HG02759 (cell line): ENCODE results near the gene TDRKH.
A peak's percentile ranks its signal among the peaks of the same experiment; 100 is the strongest.

Source experiments
- ATAC-seq: cut with Tn5 transposase; IDR thresholded peaks from one replicate; pipeline ENCODE4 v1.9.1; 2021; ENCODE audit warnings: mild to moderate bottlenecking, moderate library complexity; ENCODE audit not compliant: unreplicated experiment

The TDRKH gene, protein sequence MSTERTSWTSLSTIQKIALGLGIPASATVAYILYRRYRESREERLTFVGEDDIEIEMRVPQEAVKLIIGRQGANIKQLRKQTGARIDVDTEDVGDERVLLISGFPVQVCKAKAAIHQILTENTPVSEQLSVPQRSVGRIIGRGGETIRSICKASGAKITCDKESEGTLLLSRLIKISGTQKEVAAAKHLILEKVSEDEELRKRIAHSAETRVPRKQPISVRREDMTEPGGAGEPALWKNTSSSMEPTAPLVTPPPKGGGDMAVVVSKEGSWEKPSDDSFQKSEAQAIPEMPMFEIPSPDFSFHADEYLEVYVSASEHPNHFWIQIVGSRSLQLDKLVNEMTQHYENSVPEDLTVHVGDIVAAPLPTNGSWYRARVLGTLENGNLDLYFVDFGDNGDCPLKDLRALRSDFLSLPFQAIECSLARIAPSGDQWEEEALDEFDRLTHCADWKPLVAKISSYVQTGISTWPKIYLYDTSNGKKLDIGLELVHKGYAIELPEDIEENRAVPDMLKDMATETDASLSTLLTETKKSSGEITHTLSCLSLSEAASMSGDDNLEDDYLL

DNA sequence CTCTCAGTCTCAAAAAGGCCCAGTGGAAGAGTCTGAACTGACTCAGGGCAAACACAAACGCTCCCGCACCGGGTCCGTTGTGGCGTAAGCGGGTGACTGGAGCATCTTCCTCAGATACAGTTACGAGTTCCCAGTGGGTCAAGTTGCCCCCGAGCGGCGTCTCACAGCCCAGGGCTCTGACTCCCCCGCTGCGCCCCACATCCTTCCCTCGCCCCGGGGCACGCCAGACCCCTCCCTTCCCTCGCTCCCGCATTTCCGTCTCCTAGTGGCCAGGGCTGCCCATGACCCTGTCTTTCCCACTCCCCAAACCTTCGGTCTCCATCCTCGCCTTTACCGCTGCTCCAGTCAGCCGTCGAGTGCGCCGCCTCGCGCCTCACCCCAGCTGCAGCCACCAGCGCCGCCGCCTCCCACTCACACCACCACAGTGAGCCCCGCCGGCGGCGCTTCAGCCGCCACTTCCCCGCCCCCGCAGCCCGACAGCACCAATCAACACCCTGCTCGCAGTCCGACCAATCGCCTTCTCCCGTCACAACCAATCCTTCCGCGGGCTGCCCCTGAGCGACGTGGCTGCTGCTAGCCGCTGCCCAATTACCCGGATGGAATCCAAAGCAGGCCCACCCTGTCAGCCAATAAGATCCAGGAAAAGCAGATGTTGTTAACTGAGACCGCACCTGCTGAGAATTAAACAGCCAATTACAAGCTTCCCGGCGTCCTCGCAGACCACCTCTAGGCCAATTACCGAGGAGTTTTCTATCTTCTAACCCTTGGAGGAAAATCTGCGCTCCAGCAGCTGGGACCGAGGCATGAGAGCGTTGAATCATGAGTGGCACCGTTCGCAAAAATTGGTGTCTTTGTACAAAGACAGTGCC lies at the start of gene TDRKH:
TSS of gene TDRKH (minus strand) at position 430 of the 869 bp plus-strand sequence. CDS start 7,478 bp downstream, outside the sequence.
- peak; percentile 97 for ATAC-seq

DNA sequence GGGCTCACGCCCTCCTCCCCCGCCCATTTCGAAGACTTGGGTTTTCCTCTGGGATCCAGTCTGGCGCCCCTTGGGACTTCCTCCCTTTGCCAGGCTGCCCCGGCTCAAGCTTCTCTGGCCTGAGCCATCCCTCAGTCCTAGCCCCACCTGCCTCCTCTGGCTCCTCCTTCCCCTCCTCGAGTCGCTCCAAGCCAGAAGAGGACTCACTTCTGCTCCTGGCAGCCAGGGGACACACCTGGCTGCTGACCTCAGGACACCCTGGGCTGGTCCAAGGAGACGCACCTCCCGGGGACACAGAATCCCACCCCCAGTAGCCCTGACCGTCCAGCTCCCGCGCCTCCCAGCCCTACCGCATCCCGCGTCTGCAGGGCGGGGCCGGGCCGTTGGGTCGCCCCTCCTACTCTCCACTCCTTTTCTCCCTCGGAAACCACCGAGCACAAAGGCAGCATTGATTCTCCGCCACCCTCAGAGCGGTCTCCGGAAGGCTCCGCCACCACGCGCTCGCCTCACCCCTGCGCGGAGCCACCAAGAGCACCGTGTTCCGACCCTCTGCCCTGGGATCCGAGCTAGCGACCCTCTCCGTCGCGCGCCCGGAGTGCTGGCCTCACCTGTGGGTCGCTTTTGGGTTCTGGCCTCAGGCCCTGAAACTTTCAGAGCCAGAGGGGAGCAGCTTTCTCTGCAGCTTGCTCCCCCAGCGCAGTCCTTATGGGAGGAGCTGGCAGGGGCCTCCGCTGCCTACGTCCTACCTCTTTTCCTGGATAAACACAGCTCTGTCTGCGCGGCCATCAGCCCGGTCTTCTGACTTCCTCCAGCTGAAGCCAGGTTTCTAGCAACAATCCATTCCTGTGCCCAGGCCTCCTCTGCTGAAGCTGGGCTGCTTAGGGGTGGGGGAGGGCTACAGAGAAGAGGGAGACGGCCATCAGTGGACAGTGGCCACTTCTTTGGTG lies 49.4 kb upstream of the TDRKH start, which contains the start of gene C2CD4D:
TSS of gene C2CD4D (minus strand) at position 364 of the 947 bp plus-strand sequence. CDS start 831 bp downstream, outside the sequence.
- peak; percentile 49 for ATAC-seq

DNA sequence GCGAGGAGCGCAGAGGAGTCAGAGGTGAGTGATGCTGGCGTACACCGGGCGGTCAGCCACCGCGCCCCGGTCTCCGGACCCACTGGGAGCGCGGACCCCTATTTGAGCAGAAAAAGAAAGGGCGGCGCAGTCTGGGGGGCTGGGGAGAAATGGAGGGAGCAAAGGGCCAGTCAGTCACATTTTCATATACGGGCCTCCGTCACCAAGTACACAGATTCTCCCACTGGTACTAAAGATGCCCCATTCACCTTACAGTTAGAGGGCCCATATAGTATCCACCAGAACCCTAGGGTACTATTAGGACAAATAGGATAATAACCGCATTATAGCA lies 48.7 kb upstream of the TDRKH start:
- no peak for ATAC-seq

DNA sequence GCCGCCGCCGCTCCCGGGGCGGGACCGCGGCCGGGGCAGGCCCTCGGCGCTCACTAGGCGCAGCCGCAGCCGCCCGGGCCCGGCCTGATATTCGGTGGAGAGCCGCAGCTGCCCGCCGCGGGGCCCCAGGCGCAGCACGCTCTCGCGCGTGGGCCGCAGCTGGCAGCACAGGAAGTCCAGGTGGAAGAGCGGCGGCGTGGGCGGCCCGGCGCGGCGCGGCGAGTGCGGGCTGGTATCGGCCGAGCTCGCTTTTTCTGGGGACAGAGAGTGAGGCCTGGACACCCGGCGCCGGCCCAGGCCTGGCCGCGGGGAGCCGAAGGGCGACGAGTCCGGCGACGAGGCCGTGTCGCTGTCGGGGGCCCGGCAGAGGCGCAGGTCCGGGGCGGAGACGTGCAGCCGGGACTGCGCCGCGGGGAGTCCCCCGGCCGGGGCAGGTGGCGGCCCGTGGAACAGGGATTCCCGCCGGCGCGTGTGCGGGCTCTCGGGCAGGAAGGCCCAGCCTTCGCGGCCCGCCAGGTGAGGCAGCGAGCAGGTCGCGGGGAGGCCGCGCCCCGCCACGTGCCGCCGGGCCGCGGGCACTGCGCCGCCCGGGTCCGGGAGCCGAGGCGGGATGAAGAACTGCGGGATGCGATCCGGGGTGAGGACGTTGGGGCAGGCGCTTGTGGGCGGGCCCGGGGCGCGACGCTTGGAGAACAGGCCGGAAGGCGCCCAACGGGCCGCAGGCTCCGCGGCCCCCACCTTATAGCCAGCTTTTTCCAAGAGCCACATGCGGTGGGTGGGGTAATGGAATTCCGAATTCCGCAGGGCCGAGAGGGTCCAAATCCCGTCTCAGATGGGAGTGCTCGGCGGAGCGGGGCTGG lies 48.2 kb upstream of the TDRKH start:
- ATAC-seq = no peak

DNA sequence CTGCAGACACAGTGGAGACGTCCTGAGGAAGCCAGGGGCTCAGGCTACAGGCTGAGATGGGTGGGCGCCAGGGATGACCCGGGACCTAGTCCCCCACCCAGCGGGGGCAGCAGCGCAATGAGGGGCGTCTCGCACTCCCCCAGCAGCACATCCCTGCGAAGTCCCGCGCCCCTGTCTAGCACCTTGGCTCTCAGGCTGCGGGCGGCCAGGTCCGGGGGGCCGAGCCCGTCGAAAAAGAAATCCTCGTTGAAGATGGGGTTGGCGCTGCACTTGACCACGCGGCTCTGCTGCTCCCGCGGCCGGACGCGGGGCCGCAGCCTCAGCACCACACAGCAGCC lies 47.6 kb upstream of the TDRKH start:
- no peak for ATAC-seq

DNA sequence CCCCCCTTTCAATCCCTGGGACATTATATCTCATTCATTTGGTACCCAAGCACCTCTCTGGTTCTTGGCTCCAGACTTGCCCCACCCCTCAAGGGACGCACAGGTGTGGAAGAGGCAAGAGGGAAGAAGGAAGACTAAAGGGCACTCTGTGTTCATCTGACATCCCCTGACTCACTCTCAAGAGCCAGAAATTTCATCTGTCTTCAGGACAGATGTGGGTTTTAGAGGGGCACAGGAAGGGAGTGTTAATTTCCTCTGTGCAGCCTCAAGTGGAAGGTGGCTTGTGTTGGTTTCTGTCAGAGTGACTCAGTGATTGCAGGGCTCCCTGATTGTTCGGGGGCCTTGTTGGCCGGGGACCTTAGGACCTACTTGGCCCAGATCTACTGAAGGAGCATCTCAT lies 46.9 kb upstream of the TDRKH start:
- ATAC-seq = no peak

DNA sequence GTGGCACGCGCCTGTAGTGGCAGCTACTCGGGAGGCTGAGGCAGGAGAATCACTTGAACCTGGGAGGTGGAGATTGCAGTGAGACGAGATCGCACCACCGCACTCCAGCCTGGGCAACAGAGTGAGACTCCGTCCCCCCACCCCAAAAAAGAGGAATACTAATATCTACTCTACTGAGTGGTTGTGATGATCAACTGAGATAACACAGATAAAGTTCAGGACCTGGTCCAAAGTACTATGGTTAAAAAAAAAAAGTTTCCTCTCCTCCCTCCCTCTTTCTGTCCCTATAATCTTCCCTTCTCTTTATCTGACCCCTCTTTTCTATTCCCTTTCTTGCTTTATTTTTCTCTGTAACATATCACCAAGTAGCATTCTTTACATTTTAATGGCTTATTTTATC lies 45.3 kb upstream of the TDRKH start:
- no peak for ATAC-seq

DNA sequence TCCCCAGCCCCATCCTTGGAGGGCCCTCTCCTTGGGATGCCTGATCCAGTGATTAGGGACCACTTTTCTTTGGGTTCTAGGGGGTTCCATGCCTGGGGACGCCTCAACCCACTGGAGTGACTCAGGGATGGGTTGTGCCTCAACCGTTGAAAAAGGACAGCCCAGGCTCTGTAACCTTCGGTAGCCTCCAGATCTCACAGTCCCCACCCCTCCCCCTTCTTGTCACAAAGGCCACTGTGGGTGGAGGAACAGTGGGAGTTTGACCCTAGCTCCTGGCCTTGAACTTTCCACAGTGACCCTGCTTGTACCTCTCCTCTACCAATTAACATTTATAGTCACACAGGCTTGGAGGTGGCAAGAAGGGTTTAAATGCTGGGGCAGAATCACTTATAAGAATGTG lies 43.9 kb upstream of the TDRKH start:
- ATAC-seq = no peak

DNA sequence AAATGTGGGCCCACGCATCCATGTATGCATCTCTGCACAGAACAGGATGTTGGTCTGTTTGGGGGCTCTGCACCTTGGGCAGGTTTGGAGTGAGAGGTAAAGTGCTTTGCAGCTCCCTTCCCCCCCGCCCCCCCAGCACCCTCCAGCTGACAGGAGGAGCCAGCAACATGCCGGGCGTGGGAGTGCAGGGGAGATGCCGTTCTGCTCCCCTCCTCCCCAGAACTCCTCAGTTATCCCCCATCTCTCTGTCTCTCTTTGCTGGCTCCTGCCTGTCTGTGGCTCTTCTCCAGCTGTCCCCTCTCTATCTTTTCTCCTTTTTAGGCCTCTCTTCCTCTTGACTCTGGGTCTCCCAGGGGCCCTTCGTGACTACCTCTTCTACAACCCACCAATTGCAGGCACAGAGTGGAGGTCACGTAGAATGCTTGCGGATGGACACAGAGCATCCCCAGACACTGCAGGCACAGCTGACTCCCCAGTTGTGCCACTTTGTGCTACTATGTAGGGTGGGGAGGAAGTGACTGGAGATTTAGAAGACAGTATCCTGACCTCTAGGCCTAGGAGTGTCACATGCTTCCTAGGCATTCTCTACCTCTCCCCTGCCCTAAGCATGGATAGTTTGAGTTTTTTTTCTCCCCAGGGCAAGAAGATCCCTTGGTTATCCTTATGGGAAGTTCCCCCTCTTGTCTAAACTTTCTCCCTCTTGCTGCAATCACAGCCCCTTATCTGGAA lies 43.0 kb upstream of the TDRKH start:
- ATAC-seq = no peak

DNA sequence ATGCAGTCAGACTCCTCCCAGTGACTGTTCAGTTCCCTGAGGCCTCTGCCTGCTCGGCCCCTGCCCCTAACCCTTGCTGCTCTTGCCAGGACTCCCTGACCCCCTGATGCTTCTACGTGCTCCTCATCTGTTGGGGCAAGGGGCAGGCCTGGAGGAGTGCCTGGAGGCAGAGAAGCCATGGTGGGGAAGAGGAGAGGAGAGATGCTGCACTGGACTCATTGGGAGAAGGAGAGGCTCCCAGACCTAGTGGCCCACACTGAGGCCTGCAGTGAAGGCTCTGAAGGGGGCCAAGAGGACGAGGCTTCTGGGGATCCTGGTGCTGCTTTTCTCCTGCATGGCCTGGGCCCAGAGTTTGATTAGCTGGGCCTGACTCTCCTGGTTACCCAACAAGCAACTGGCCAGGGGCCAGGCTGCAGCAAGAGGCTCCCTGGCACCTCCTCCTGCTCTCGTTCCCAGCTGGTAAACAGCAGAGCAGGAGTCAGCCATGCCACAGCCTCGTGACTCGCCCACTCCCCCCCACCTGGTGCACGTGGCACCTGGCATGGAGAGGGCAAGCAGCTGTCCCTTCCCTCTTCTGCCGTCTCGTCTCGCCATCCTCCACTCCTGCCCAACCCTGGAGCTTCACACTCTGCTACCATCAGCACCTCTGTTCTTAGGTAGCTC lies 42.1 kb upstream of the TDRKH start:
- ATAC-seq = no peak

DNA sequence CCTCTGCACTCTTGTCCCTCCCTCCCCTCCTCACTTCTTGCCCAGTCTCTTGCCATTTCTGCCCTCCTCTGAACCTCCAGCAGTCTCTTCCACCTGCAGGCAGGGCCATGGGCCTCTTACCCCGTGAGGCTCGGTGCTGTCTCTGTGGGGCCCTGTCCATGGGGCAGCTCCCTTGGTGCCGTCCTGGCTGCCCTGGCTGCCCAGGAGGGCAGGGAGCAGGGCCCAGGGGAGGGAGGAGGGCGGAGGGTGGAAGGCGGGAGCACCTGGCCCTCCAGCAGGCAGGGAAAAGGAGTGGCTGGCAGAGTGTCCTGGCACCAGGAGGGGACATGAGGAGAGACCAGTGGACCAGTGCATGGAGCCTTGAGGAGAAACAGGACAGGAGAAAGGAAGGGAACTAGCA lies 41.3 kb upstream of the TDRKH start, which contains the start of gene RORC:
TSS of gene RORC (minus strand) at position 198 of the 400 bp plus-strand sequence. CDS start at position 160, 38 bp downstream.
- ATAC-seq = no peak

DNA sequence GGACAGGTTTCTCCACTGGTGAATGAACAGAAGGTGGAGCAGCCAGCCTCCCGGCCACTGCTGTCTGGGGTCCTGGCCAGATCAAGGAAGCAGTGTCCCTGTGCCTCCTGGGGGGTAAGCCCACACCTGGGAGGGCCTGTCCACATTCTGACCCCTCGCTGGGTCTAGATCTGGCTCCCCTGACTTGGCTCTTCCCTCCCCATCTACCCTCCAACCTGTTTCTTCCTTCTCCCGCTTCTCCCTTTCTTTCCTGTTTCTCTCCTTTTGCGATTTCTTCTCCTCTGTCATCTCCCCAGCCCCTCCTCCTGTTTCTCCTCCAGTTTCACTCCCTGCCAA lies 40.9 kb upstream of the TDRKH start:
- ATAC-seq = no peak

DNA sequence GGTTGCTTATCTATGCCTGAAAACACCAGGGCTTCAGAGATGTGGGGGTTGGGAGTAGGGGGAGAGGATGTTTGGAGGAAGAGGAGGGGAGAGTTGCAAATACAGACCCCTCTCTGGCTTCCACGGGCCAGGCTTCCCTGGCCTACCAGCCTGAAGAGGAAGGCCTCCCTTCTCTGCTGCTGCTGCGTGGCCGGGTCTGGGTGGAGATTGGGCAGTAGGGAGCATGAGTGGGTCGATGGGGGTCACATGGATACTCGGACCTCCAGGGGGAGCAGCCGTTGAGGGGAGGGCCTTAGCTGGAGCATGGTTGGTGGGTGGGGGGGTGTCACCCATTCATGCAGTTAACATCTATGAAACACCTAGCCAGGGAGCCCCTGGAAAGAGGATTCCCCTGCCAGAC lies 39.8 kb upstream of the TDRKH start:
- no peak for ATAC-seq

DNA sequence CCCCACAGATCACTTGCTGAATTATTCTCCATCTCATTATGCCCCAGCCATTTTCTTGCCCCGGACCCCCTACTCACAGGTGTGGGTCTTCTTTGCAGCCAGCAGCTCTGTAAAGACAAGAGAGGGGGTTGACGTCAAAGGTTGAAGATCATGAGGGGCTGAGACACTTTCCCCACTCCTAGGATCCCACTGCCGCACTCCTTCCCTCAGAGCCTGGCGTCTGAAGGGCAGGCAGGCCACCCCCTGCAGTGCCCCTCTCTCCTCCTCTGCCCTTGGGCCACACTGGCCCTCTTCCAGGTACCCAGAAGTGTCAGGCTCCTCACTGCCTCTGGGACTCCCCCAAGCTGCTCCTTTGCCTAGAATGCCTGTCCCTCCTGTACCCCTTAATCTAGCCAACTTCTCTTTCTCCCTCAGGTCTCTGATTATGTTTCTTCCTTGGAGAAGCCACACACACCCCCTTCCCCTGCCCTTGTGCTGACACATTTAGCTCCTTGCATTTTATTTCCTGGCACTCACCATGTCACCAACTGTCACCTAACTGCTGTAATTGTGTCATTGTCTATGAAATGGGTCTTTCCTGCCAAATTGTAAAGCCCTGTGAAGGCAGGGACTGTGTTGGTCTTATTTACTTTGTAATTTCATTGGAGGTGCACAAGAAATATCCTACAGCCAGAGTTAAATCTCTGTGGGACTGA lies 39.2 kb upstream of the TDRKH start:
- no peak for ATAC-seq

DNA sequence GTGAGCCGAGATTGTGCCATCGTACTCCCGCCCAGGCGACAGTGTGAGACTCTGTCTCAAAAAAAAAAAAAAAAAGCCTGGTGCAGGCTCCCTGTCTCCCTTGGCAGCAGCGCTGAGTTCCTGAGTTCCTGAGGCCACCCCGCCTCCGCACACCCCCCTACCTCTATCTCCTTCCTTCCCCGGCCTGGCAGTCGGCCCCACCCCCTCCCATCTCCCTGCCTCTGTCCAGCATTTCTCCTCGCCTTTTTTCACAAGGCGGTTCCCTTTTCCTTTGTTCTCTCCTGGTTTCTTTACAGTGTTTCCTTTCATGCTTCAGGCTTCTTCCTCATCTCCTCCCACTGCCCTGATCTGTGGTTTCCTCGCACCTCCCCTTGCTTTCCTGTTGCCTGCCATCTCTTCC lies 38.6 kb upstream of the TDRKH start:
- no peak for ATAC-seq

DNA sequence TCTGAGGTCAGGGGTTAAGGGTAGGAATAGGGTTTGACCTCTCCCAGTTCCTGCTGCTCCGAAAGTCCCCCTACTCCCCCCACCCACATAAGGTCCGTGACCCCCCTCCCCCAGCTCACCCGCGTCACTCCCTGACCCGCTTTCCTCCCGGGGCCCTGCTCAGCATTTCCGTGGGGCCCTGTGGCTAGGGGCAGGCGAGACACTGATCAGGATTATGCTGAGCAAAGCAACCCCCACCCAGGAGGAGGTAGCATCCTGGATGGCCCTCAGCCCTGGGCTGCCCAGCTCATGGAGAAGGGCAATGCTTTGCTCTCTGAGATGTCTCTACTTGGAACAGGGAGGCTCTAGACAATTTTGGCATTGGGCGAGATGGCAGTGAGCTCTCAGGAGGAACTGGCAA lies 37.6 kb upstream of the TDRKH start:
- ATAC-seq = no peak

DNA sequence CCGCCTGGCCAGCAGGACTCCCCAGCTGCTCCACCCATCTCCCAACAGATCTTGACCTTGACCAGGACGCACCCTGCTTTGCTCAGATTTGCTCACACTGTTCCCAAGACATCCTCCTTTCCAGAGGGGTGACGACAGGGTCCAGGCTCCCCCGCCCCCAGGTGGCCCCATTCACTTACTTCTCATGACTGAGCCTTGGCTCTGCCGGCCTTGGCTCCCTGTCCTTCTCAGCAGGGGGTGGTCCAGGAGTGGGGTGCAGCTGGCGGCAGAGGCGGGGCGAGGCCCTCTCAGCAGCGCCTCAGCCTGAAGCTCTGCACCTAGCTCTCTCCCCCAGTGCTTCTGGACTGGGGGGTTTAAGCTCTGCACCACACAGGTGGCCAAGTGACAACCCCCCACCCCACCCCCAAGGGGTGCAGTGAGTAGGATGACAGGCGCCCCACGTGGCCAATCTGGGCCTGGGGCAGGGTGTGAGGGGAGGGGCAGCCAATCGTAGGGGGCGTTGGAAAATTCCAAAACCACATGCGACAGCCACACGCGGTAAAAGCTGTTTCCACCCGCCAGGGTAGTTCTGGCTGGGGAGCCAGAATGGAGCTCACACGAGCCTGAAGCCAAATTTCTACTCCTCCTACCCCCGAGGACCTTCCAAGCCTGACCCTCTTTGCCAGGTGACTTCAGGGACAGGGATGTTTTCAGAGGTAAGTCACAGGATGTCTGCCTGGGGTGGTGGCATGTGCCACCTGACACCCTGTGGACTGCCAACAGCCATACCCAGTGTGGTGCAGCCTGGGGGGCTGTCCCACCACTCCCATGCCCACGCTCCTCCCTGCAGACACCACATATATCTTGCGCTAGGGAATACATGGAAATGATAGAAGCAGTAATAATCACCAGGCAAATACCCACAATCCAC lies 35.7 kb upstream of the TDRKH start:
- no peak for ATAC-seq
